HepG2 (cell line): ENCODE data around the gene MIPEP. TPM values are rescaled to one million over a fixed set of nuclear protein-coding genes. Genes with fewer than 3 reads are reported as not detected.

Experiments
- ATAC-seq: fragments of 200-7000 bp; cut with Tn5 transposase; 3 replicates; pipeline ENCODE4 v1.9.1; 2020; ENCODE audit warnings: mild to moderate bottlenecking, moderate library complexity
- BruUV-seq: library from RNA; stranded (reverse); fragments of 400-500 nt; replicated peaks from 2 replicates; lab custom pipeline; 2021; lab: Mats Ljungman, UMichigan
- CTCF ChIA-PET: fragments of 300-600 bp; formaldehyde crosslinking; extraction: SDS; loops from one replicate; lab custom pipeline; 2021; ENCODE audit warnings: low total read pairs, inconsistent platforms, low intra/inter-chr PET ratio; lab: Yijun Ruan, JAX
- POLR2A ChIA-PET: fragments of 350-600 bp; sonication (Branson Sonifier 250); formaldehyde crosslinking; loops from one replicate; lab custom pipeline; 2020; ENCODE audit warnings: antibody characterized with exemption, inconsistent platforms; lab: Yijun Ruan, JAX
- DNase-seq: peaks from one replicate; pipeline ENCODE4 v3.0.0-alpha.2; 2015; ENCODE audit warnings: low spot score
- FAIRE-seq: peaks from 3 replicates; lab custom pipeline; 2011; peaks lifted over from hg19 to GRCh38; lab: Jason Lieb, UNC
- H2AFZ ChIP-seq: one replicate; pipeline ENCODE4 v1.6.1; 2011; ENCODE audit warnings: low read length, inconsistent platforms
- H3K27ac ChIP-seq: fragments of 300-600 bp; 3 replicates; pipeline ENCODE4 v1.8.0; 2011; ENCODE audit warnings: mixed run types, mild to moderate bottlenecking, mixed read lengths, low read length, inconsistent platforms; ENCODE audit not compliant: insufficient read depth; ENCODE audit errors: extremely low read length
- H3K27me3 ChIP-seq, 2 experiments: fragments of 200-600 bp in 1 of 2; 2 replicates in 1 of 2; 3 replicates in 1 of 2; pipeline versions ENCODE4 v1.6.0 to v1.8.0; 2011; ENCODE audit warnings: low read length in 2 of 2, mild to moderate bottlenecking in 2 of 2, moderate library complexity in 2 of 2, inconsistent platforms in 1 of 2; ENCODE audit not compliant: insufficient read depth in 2 of 2, control insufficient read depth in 1 of 2
- H3K36me3 ChIP-seq, 2 experiments: fragments of 200-600 bp in 1 of 2; replicated peaks in 1 of 2; 2 replicates in 1 of 2; 3 replicates in 1 of 2; pipeline versions ENCODE4 v1.5.1 to v1.8.0; 2011; ENCODE audit warnings: low read length in 2 of 2, inconsistent platforms in 1 of 2; ENCODE audit not compliant: insufficient read depth in 2 of 2, control insufficient read depth in 1 of 2
- H3K4me1 ChIP-seq: 2 replicates; pipeline ENCODE4 v1.5.1; 2012; ENCODE audit warnings: low read length, inconsistent platforms; ENCODE audit not compliant: insufficient read depth
- H3K4me2 ChIP-seq: 2 replicates; pipeline ENCODE4 v1.6.0; 2011; ENCODE audit warnings: low read depth, low read length, inconsistent platforms
- H3K4me3 ChIP-seq, 3 experiments: fragments of 200-600 bp in 1 of 3; sonication (generic), shearing (Covaris generic) in 1 of 3; replicated peaks in 1 of 3; 2 replicates each; pipeline ENCODE4 v1.5.1; 2011 to 2016; ENCODE audit warnings: low read length in 3 of 3, inconsistent platforms in 2 of 3, low read depth in 2 of 3, mild to moderate bottlenecking in 2 of 3, control low read depth in 1 of 3, mixed read lengths in 1 of 3; ENCODE audit not compliant: insufficient read depth in 1 of 3
- H3K79me2 ChIP-seq: one replicate; pipeline ENCODE4 v1.6.1; 2011; ENCODE audit warnings: low read length, inconsistent platforms; ENCODE audit not compliant: insufficient read depth
- H3K9ac ChIP-seq: 2 replicates; pipeline ENCODE4 v1.6.0; 2011; ENCODE audit warnings: mild to moderate bottlenecking, low read depth, low read length, inconsistent platforms; ENCODE audit not compliant: insufficient read depth
- H3K9me3 ChIP-seq: 2 replicates; pipeline ENCODE4 v1.5.1; 2012; ENCODE audit warnings: mild to moderate bottlenecking, low read length
- H4K20me1 ChIP-seq: 2 replicates; pipeline ENCODE4 v1.6.0; 2011; ENCODE audit warnings: inconsistent platforms, mild to moderate bottlenecking, low read length, moderate library complexity; ENCODE audit not compliant: insufficient read depth
- AGO1 ChIP-seq: fragments of 200-400 bp; formaldehyde crosslinking; IDR thresholded peaks from 2 replicates; pipeline ENCODE4 v1.6.1; 2017; ENCODE audit warnings: mild to moderate bottlenecking, low read depth, low read length, moderate library complexity; ENCODE audit not compliant: poor library complexity, severe bottlenecking
- EEA1 ChIP-seq: sonication (generic); formaldehyde crosslinking; IDR thresholded peaks from 2 replicates; pipeline ENCODE4 v1.5.1; 2020; ENCODE audit warnings: mild to moderate bottlenecking, missing genetic modification reagents, borderline replicate concordance
- EHMT2 ChIP-seq: fragments of 200-600 bp; sonication (generic); IDR thresholded peaks from 2 replicates; pipeline ENCODE4 v1.7.0; 2017; ENCODE audit warnings: antibody characterized with exemption, low read depth, low read length, borderline replicate concordance
- HES4 ChIP-seq: sonication (generic); formaldehyde crosslinking; IDR thresholded peaks from 2 replicates; pipeline ENCODE4 v1.9.0; 2021; ENCODE audit warnings: mild to moderate bottlenecking, missing genetic modification reagents, borderline replicate concordance
- JARID2 ChIP-seq: sonication (generic); formaldehyde crosslinking; IDR thresholded peaks from 2 replicates; pipeline ENCODE4 v1.8.1; 2023; ENCODE audit warnings: missing genetic modification reagents, inconsistent platforms; ENCODE audit not compliant: insufficient replicate concordance
- KLF13 ChIP-seq: sonication (generic); formaldehyde crosslinking; IDR thresholded peaks from 2 replicates; pipeline ENCODE4 v1.4.0; 2020; ENCODE audit warnings: mild to moderate bottlenecking, missing genetic modification reagents
- MIER2 ChIP-seq: IDR thresholded peaks from 2 replicates; pipeline ENCODE4 v1.6.1; 2016; ENCODE audit warnings: missing biosample characterization, missing genetic modification reagents
- NFIB ChIP-seq: sonication (generic); formaldehyde crosslinking; IDR thresholded peaks from 2 replicates; pipeline ENCODE4 v1.9.0; 2021; ENCODE audit warnings: missing genetic modification reagents, mild to moderate bottlenecking, borderline replicate concordance
- SMYD3 ChIP-seq: sonication (generic); formaldehyde crosslinking; IDR thresholded peaks from 2 replicates; pipeline ENCODE4 v1.8.1; 2023; ENCODE audit warnings: mild to moderate bottlenecking, missing genetic modification reagents
- ZBTB38 ChIP-seq: sonication (generic); formaldehyde crosslinking; IDR thresholded peaks from 2 replicates; pipeline ENCODE4 v1.5.1; 2020; ENCODE audit warnings: mild to moderate bottlenecking, missing genetic modification reagents
- ZNF282 ChIP-seq: fragments of 450-650 bp; IDR thresholded peaks from 2 replicates; pipeline ENCODE4 v1.6.1; 2018; ENCODE audit not compliant: partially characterized antibody
- ZNF383 ChIP-seq: sonication (generic); formaldehyde crosslinking; IDR thresholded peaks from 2 replicates; pipeline ENCODE4 v1.4.0; 2020; ENCODE audit warnings: missing genetic modification reagents, mild to moderate bottlenecking, borderline replicate concordance
- ZNF652 ChIP-seq: IDR thresholded peaks from 2 replicates; pipeline ENCODE4 v1.6.1; 2016; ENCODE audit warnings: low read depth, borderline replicate concordance
- ZNF724P ChIP-seq: sonication (generic); formaldehyde crosslinking; IDR thresholded peaks from 2 replicates; pipeline ENCODE4 v1.8.0; 2022; ENCODE audit warnings: missing genetic modification reagents, borderline replicate concordance
- ZNF746 ChIP-seq: sonication (generic); formaldehyde crosslinking; IDR thresholded peaks from 2 replicates; pipeline ENCODE4 v1.8.0; 2022; ENCODE audit warnings: mild to moderate bottlenecking, missing genetic modification reagents
- ZNF781 ChIP-seq: sonication (generic); formaldehyde crosslinking; IDR thresholded peaks from 2 replicates; pipeline ENCODE4 v1.5.1; 2020; ENCODE audit warnings: borderline replicate concordance, mild to moderate bottlenecking, missing genetic modification reagents; ENCODE audit errors: not compliant biosample characterization
- WGBS: methylation state at CpG from one replicate; pipeline ENCODE4 v1.1.6; 2017; ENCODE audit warnings: low lambda C conversion rate; 5-methylcytosine and 5-hydroxymethylcytosine counted together
- in situ Hi-C: cut with HindIII; loops from 2 replicates; pipeline ENCODE4 v1.10.0; 2017; ENCODE audit warnings: low pct_unique_long_range_greater_than_20kb; ENCODE audit not compliant: extremely low pct_ligation_motif_present
- intact Hi-C: fragments of 100-400 bp; cut with micrococcal nuclease; formaldehyde crosslinking; loops from one replicate; pipeline ENCODE4 v1.10.0; 2022; ENCODE audit not compliant: unreplicated experiment
- polyA plus RNA-seq, 8 experiments: library from polyadenylated mRNA; depleted of rRNA in 3 of 8; stranded (reverse) in 7 of 8; unstranded in 1 of 8; fragments of >200 nt; fragmentation: Illumina TruSeq in 4 of 8; extraction: Trizol in 4 of 8; gene quantifications; 2 replicates each; pipeline versions ENCODE4 v1.2.1 to v1.2.3, GENCODE V29; 2011 to 2016; ENCODE audit warnings: low read depth in 4 of 8, missing spikeins in 1 of 8, mixed read lengths in 1 of 8; ENCODE audit not compliant: insufficient read depth in 1 of 8
- total RNA-seq, 5 experiments: library from RNA; depleted of rRNA; stranded (reverse); fragments of >200 nt; fragmentation: Illumina TruSeq; extraction: Trizol; gene quantifications; 2 replicates each; pipeline ENCODE4 v1.2.3, GENCODE V29; 2016; ENCODE audit warnings: low read depth in 1 of 5
- TF ChIP-seq, protein P1 (sequence below): sonication (generic); formaldehyde crosslinking; conservative IDR thresholded peaks from 2 replicates; pipeline ENCODE4 v1.4.0; 2020; ENCODE audit warnings: missing genetic modification reagents
- TF ChIP-seq, protein P2 (sequence below): IDR thresholded peaks from 2 replicates; pipeline ENCODE4 v1.6.1; 2016; ENCODE audit warnings: missing genetic modification reagents, missing compliant biosample characterization
- TF ChIP-seq, protein P3 (sequence below): sonication (generic); formaldehyde crosslinking; IDR thresholded peaks from 2 replicates; pipeline ENCODE4 v1.5.0; 2020; ENCODE audit warnings: mild to moderate bottlenecking, missing genetic modification reagents, borderline replicate concordance

The MIPEP gene
- total and polyA plus RNA-seq, 2 of the 13 experiments (the other 11 are each of a cell fraction or from before 2014, with no cell fraction given): 9.3 to 24.1 TPM

DNA sequence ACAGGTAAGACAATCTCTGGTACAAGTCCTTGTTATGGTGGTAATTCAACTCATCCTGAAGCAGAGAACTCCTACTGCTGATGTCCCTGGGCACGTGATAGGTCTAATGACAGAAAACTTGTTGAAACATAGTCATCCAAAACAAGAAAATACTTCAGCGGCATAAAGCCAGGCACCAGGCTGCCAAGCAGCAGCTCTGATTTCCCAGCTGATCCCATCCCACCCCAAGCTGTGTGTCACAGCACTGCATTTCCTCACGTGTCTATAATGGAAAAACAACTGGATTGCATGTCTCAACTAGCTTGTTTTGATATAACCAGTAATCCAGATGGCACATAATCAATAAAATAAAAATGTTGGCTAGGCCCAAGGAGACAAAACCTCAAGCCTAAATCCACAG is 64.8 kb downstream of the MIPEP start:
- ChIA-PET CTCF (no interaction called here), POLR2A (no interaction called here)
- Histone ChIP-seq H3K79me2 (no peaks in the 10 kb centered on the region), H3K27ac (no peak overlapping the region), H3K4me1 (no peaks in the 10 kb centered on the region), H3K36me3 (no peaks in the 10 kb centered on the region), H3K4me2 (no peak overlapping the region), H2AFZ (no peak overlapping the region), H3K9me3 (no peaks in the 10 kb centered on the region), H3K27me3 (no peaks in the 10 kb centered on the region), H3K9ac (no peak overlapping the region), H4K20me1 (no peaks in the 10 kb centered on the region), H3K4me3 (no peak overlapping the region)
- in situ Hi-C loops: no loop called here
- intact Hi-C loops: no loop called here
- FAIRE-seq: no peak
- no peak for ATAC-seq
- no TSS peak for BruUV-seq
- no peak for DNase-seq
- TF ChIP-seq MIER2: no peak
- TF ChIP-seq EEA1 (CRISPR knock-in tag): no peak
- no peak for TF ChIP-seq JARID2 (CRISPR knock-in tag)
- no peak for TF ChIP-seq SMYD3 (CRISPR knock-in tag)
- no peak for TF ChIP-seq HES4 (CRISPR knock-in tag)
- TF ChIP-seq, protein P1, sequence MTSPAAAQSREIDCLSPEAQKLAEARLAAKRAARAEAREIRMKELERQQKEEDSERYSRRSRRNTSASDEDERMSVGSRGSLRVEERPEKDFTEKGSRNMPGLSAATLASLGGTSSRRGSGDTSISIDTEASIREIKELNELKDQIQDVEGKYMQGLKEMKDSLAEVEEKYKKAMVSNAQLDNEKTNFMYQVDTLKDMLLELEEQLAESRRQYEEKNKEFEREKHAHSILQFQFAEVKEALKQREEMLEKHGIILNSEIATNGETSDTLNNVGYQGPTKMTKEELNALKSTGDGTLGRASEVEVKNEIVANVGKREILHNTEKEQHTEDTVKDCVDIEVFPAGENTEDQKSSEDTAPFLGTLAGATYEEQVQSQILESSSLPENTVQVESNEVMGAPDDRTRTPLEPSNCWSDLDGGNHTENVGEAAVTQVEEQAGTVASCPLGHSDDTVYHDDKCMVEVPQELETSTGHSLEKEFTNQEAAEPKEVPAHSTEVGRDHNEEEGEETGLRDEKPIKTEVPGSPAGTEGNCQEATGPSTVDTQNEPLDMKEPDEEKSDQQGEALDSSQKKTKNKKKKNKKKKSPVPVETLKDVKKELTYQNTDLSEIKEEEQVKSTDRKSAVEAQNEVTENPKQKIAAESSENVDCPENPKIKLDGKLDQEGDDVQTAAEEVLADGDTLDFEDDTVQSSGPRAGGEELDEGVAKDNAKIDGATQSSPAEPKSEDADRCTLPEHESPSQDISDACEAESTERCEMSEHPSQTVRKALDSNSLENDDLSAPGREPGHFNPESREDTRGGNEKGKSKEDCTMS: no peak
- TF ChIP-seq KLF13: no peak
- TF ChIP-seq ZNF781: no peak
- TF ChIP-seq ZBTB38: no peak
- no peak for TF ChIP-seq AGO1
- no peak for TF ChIP-seq ZNF724P (CRISPR knock-in tag)
- no peak for TF ChIP-seq ZNF652
- no peak for TF ChIP-seq NFIB (CRISPR knock-in tag)
- TF ChIP-seq, protein P2, sequence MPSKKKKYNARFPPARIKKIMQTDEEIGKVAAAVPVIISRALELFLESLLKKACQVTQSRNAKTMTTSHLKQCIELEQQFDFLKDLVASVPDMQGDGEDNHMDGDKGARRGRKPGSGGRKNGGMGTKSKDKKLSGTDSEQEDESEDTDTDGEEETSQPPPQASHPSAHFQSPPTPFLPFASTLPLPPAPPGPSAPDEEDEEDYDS: no peak
- TF ChIP-seq, protein P3, sequence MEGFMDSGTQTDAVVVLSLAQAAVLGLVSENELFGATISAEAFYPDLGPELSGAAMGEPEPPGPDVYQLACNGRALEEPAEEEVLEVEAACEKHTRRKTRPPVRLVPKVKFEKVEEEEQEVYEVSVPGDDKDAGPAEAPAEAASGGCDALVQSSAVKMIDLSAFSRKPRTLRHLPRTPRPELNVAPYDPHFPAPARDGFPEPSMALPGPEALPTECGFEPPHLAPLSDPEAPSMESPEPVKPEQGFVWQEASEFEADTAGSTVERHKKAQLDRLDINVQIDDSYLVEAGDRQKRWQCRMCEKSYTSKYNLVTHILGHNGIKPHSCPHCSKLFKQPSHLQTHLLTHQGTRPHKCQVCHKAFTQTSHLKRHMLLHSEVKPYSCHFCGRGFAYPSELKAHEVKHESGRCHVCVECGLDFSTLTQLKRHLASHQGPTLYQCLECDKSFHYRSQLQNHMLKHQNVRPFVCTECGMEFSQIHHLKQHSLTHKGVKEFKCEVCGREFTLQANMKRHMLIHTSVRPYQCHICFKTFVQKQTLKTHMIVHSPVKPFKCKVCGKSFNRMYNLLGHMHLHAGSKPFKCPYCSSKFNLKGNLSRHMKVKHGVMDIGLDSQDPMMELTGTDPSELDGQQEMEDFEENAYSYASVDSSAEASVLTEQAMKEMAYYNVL (CRISPR knock-in tag): no peak
- no peak for TF ChIP-seq ZNF282
- TF ChIP-seq ZNF746 (CRISPR knock-in tag): no peak
- TF ChIP-seq ZNF383 (CRISPR knock-in tag): no peak
- no peak for TF ChIP-seq EHMT2
- WGBS: 66% methylated on average over 3 of the region's 3 CpGs
